ENCODE results near the gene SEMA3G.

DNA sequence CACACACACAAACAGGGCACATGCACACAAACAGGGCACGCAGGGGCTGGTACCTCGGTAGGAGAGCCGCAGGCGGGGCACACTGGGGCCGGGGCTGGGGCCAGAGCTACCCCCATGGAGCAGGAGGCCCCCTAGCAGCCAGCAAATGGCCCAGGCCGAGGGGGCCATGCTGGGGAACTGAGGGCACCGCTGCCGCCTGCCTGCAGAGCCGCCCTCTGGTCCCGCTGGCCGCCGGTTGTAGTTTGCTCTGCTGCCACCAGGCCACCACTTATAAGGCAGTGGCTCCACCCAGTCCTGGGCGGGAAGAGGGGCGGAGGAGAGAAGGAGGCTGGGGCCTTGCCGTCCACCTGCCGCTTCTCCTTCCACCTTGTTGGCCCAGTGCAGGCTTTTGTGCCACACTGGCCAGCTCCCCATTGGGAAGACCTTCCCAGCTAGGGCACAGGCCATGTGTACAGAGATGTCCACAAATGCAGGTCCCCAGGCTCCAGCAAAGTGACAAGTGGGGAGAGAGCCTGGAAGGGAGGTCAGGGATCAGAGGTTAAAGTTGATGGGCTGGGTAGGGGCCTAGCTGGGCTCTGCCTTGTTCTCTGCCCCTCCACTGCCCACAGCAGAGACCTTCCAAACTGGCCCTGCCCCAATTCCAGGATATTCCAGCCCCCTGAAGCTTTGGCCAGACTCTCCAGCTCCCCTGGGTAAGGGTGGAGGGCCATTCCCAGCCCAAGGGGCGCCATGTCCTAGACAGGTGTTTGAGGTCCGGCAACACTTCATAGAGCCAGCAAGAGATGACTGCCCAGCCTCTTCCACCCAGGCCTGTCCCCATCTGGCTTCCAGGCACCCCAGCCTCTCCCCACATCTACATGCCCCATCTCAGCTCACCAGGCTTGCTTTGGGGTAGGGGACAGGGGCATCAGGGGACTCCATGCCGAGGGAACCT lies at the start of gene SEMA3G:
- TF ChIP-seq, protein P1, sequence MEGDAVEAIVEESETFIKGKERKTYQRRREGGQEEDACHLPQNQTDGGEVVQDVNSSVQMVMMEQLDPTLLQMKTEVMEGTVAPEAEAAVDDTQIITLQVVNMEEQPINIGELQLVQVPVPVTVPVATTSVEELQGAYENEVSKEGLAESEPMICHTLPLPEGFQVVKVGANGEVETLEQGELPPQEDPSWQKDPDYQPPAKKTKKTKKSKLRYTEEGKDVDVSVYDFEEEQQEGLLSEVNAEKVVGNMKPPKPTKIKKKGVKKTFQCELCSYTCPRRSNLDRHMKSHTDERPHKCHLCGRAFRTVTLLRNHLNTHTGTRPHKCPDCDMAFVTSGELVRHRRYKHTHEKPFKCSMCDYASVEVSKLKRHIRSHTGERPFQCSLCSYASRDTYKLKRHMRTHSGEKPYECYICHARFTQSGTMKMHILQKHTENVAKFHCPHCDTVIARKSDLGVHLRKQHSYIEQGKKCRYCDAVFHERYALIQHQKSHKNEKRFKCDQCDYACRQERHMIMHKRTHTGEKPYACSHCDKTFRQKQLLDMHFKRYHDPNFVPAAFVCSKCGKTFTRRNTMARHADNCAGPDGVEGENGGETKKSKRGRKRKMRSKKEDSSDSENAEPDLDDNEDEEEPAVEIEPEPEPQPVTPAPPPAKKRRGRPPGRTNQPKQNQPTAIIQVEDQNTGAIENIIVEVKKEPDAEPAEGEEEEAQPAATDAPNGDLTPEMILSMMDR (IDR thresholded peaks at IDR 0.05) = peak; percentile 66
- no peak for TF ChIP-seq ZFX (IDR thresholded peaks at IDR 0.05; ENCODE audit: borderline replicate concordance)
